ENCODE data around the gene EFEMP2.

Gene EFEMP2

GRCh38 chr11:65883786-65884715 lies 11.5 kb upstream of the EFEMP2 start:
- H2AFZ ChIP-seq (ENCODE audit: low read depth): no peak overlapping the region
- H3K27ac ChIP-seq: no peak overlapping the region
- no peak overlapping the region for H3K4me3 ChIP-seq (IDR thresholded peaks at IDR 0.05; ENCODE audit: insufficient read depth, low read depth, low read length)
- H3K4me1 ChIP-seq (ENCODE audit: low read depth, poor library complexity, severe bottlenecking): peaks cover 28% of the 10 kb centered on the region
- H3K79me2 ChIP-seq (ENCODE audit: insufficient read depth, low read depth): peaks cover 7% of the 10 kb centered on the region; the same call in 1 of the 2 replicates
- H3K36me3 ChIP-seq (ENCODE audit: insufficient read depth): no peaks in the 10 kb centered on the region
- H3K27me3 ChIP-seq (ENCODE audit: insufficient read depth, low read depth): no peaks in the 10 kb centered on the region
- H3K4me2 ChIP-seq: no peak overlapping the region
- no peak overlapping the region for H3K9ac ChIP-seq
- no peak for TF ChIP-seq CTCF (conservative IDR thresholded peaks at IDR 0.05; ENCODE audit: low read depth, low read length)
- no peaks in the 10 kb centered on the region for H4K20me1 ChIP-seq (ENCODE audit: insufficient read depth)

GRCh38 chr11:65883058-65883761 lies 10.6 kb upstream of the EFEMP2 start:
- H3K27ac ChIP-seq: no peak overlapping the region
- no peak overlapping the region for H3K9ac ChIP-seq
- H3K4me1 ChIP-seq (ENCODE audit: low read depth, poor library complexity, severe bottlenecking): peaks cover 23% of the 10 kb centered on the region

GRCh38 chr11:65882120-65883057 lies 9.8 kb upstream of the EFEMP2 start:
- TF ChIP-seq CTCF (conservative IDR thresholded peaks at IDR 0.05; ENCODE audit: low read depth, low read length): no peak
- no peaks in the 10 kb centered on the region for H3K27me3 ChIP-seq (ENCODE audit: insufficient read depth, low read depth)
- no peak overlapping the region for H2AFZ ChIP-seq (ENCODE audit: low read depth)
- H3K4me2 ChIP-seq: no peak overlapping the region
- H3K36me3 ChIP-seq (ENCODE audit: insufficient read depth): no peaks in the 10 kb centered on the region
- H3K79me2 ChIP-seq (ENCODE audit: insufficient read depth, low read depth): 0 out of 2 replicates have a peak, but pooled peaks cover 2% of the 10 kb centered on the region
- no peak overlapping the region for H3K9ac ChIP-seq
- H3K4me3 ChIP-seq (IDR thresholded peaks at IDR 0.05; ENCODE audit: insufficient read depth, low read depth, low read length): no peak overlapping the region
- no peak overlapping the region for H3K27ac ChIP-seq
- no peaks in the 10 kb centered on the region for H4K20me1 ChIP-seq (ENCODE audit: insufficient read depth)
- peaks cover 19% of the 10 kb centered on the region for H3K4me1 ChIP-seq (ENCODE audit: low read depth, poor library complexity, severe bottlenecking)

More at GRCh38 chr11:65883058-65883761, 10.6 kb upstream of the EFEMP2 start:
- Histone ChIP-seq H4K20me1 (ENCODE audit: insufficient read depth) (no peaks in the 10 kb centered on the region), H3K36me3 (ENCODE audit: insufficient read depth) (no peaks in the 10 kb centered on the region), H3K4me3 (IDR thresholded peaks at IDR 0.05; ENCODE audit: insufficient read depth, low read depth, low read length) (no peak overlapping the region), H3K4me2 (no peak overlapping the region), H2AFZ (ENCODE audit: low read depth) (no peak overlapping the region), H3K79me2 (ENCODE audit: insufficient read depth, low read depth) (peaks cover 7% of the 10 kb centered on the region; the same call in 1 of the 2 replicates), H3K27me3 (ENCODE audit: insufficient read depth, low read depth) (no peaks in the 10 kb centered on the region)
- TF ChIP-seq CTCF (conservative IDR thresholded peaks at IDR 0.05; ENCODE audit: low read depth, low read length): no peak

GRCh38 chr11:65880844-65881421 lies 8.3 kb upstream of the EFEMP2 start:
- H3K27me3 ChIP-seq (ENCODE audit: insufficient read depth, low read depth): no peaks in the 10 kb centered on the region
- H3K9ac ChIP-seq: no peak overlapping the region
- no peak overlapping the region for H3K27ac ChIP-seq
- H3K79me2 ChIP-seq (ENCODE audit: insufficient read depth, low read depth): no peaks in the 10 kb centered on the region
- peaks cover 12% of the 10 kb centered on the region for H3K4me1 ChIP-seq (ENCODE audit: low read depth, poor library complexity, severe bottlenecking)
- H3K4me3 ChIP-seq (IDR thresholded peaks at IDR 0.05; ENCODE audit: insufficient read depth, low read depth, low read length): no peak overlapping the region
- H4K20me1 ChIP-seq (ENCODE audit: insufficient read depth): no peaks in the 10 kb centered on the region
- H3K36me3 ChIP-seq (ENCODE audit: insufficient read depth): no peaks in the 10 kb centered on the region
- TF ChIP-seq CTCF (conservative IDR thresholded peaks at IDR 0.05; ENCODE audit: low read depth, low read length): no peak
- no peak overlapping the region for H2AFZ ChIP-seq (ENCODE audit: low read depth)
- no peak overlapping the region for H3K4me2 ChIP-seq
